A549 (cell line): ENCODE measurements around the gene CCRL2. TPM values are rescaled to one million over a fixed set of nuclear protein-coding genes. Genes with fewer than 3 reads are reported as not detected.
"Not testable (repeated sequence)": the region's sequence is repeated elsewhere in the genome, so short reads cannot be mapped to it uniquely, and the experiment has no call there.

Source experiments
- ATAC-seq, 2 experiments: fragments of 200-7000 bp in 1 of 2; fragments of >200 bp in 1 of 2; cut with Nextera tagmentation in 1 of 2; cut with Tn5 transposase in 1 of 2; 3 replicates each; pipeline versions ENCODE4 v1.8.0 to v1.9.1; 2018 to 2020; ENCODE audit warnings: mild to moderate bottlenecking in 1 of 2, moderate library complexity in 1 of 2
- CTCF ChIA-PET: fragments of 300-600 bp; sonication (Branson Sonifier 250); formaldehyde crosslinking; extraction: SDS; loops from one replicate; lab custom pipeline; 2021; ENCODE audit warnings: antibody characterized with exemption, inconsistent platforms; lab: Yijun Ruan, JAX
- POLR2A ChIA-PET: fragments of 350-600 bp; formaldehyde crosslinking; extraction: SDS; loops from one replicate; lab custom pipeline; 2021; ENCODE audit warnings: antibody characterized with exemption, inconsistent platforms; lab: Yijun Ruan, JAX
- DNase-seq, 2 experiments: peaks; one replicate each; pipeline versions ENCODE4 v3.0.0 to v3.0.0-alpha.2; 2011 to 2016; ENCODE audit warnings: low read depth in 1 of 2, low spot score in 1 of 2
- FAIRE-seq: peaks from 2 replicates; lab custom pipeline; 2011; peaks lifted over from hg19 to GRCh38; lab: Jason Lieb, UNC
- H3K27ac ChIP-seq, 2 experiments: fragments of >200 bp; sonication (Bioruptor Twin); formaldehyde crosslinking; 3 replicates each; pipeline ENCODE4 v1.5.1; 2016 to 2017
- H3K4me1 ChIP-seq: fragments of >200 bp; sonication (Bioruptor Twin); formaldehyde crosslinking; 3 replicates; pipeline ENCODE4 v1.6.1; 2016
- H3K4me2 ChIP-seq: fragments of >200 bp; sonication (Bioruptor Twin); formaldehyde crosslinking; 3 replicates; pipeline ENCODE4 v1.6.1; 2016
- H3K4me3 ChIP-seq: fragments of >200 bp; sonication (Bioruptor Twin); formaldehyde crosslinking; 3 replicates; pipeline ENCODE4 v1.5.1; 2016
- H3K9me3 ChIP-seq: fragments of >200 bp; sonication (Bioruptor Twin); formaldehyde crosslinking; 3 replicates; pipeline ENCODE4 v1.6.1; 2016
- BHLHE40 ChIP-seq: IDR thresholded peaks from 2 replicates; pipeline ENCODE4 v1.6.1; 2012; ENCODE audit warnings: low read depth, low read length, inconsistent platforms
- CTCF ChIP-seq: fragments of >200 bp; sonication (Bioruptor Twin); formaldehyde crosslinking; IDR thresholded peaks from 3 replicates; pipeline ENCODE4 v1.5.1; 2016
- FOSB ChIP-seq: fragments of 250-450 bp; sonication (Bioruptor Pico); IDR thresholded peaks from 2 replicates; pipeline ENCODE4 v1.5.0; 2020; ENCODE audit warnings: mild to moderate bottlenecking, moderate library complexity
- FOXS1 ChIP-seq: fragments of 250-450 bp; sonication (Bioruptor Pico); IDR thresholded peaks from 2 replicates; pipeline ENCODE4 v1.5.0; 2020; ENCODE audit warnings: mild to moderate bottlenecking, moderate library complexity
- HES2 ChIP-seq: fragments of >200 bp; sonication (Bioruptor Twin); formaldehyde crosslinking; IDR thresholded peaks from 2 replicates; pipeline ENCODE4 v1.6.1; 2016
- HEYL ChIP-seq: fragments of 250-450 bp; sonication (Bioruptor Pico); IDR thresholded peaks from 2 replicates; pipeline ENCODE4 v1.8.0; 2021; ENCODE audit warnings: mild to moderate bottlenecking, moderate library complexity
- HMGXB4 ChIP-seq: fragments of 250-450 bp; sonication (Bioruptor Pico); IDR thresholded peaks from 2 replicates; pipeline ENCODE4 v1.5.0; 2021; ENCODE audit warnings: mild to moderate bottlenecking, moderate library complexity, borderline replicate concordance
- HOXA7 ChIP-seq: fragments of 250-450 bp; sonication (Bioruptor Pico); IDR thresholded peaks from 2 replicates; pipeline ENCODE4 v1.5.0; 2020; ENCODE audit warnings: mild to moderate bottlenecking, moderate library complexity
- KDM1A ChIP-seq: fragments of 200-600 bp; sonication (generic); IDR thresholded peaks from 2 replicates; pipeline ENCODE4 v1.6.1; 2016; ENCODE audit warnings: low read depth, mild to moderate bottlenecking
- KDM5A ChIP-seq: fragments of 200-600 bp; sonication (generic); IDR thresholded peaks from 2 replicates; pipeline ENCODE4 v1.6.1; 2016; ENCODE audit warnings: antibody characterized with exemption, mild to moderate bottlenecking
- MAFK ChIP-seq: fragments of 450-650 bp; IDR thresholded peaks from 2 replicates; pipeline ENCODE4 v1.6.1; 2014; ENCODE audit not compliant: partially characterized antibody
- MAX ChIP-seq: IDR thresholded peaks from 2 replicates; pipeline ENCODE4 v1.6.1; 2012
- MAZ ChIP-seq: fragments of 150-350 bp; IDR thresholded peaks from 2 replicates; pipeline ENCODE4 v1.6.1; 2014; ENCODE audit warnings: antibody characterized with exemption, low read depth, low read length, borderline replicate concordance
- NR3C1 ChIP-seq: fragments of >200 bp; sonication (Bioruptor Twin); formaldehyde crosslinking; IDR thresholded peaks from 3 replicates; pipeline ENCODE4 v1.6.1; 2017
- PBX3 ChIP-seq: IDR thresholded peaks from 2 replicates; pipeline ENCODE4 v1.6.1; 2012
- POLR2A ChIP-seq: IDR thresholded peaks from 2 replicates; pipeline ENCODE4 v1.6.1; 2012; ENCODE audit warnings: mild to moderate bottlenecking, low read length
- RNF2 ChIP-seq: fragments of 200-600 bp; sonication (generic); IDR thresholded peaks from 2 replicates; pipeline ENCODE4 v1.6.1; 2016; ENCODE audit warnings: low read depth, mild to moderate bottlenecking, antibody characterized with exemption, moderate library complexity, borderline replicate concordance
- SMC3 ChIP-seq: fragments of >200 bp; sonication (Bioruptor Twin); formaldehyde crosslinking; IDR thresholded peaks from 3 replicates; pipeline ENCODE4 v1.6.1; 2018; ENCODE audit warnings: inconsistent platforms
- SREBF2 ChIP-seq: fragments of 450-650 bp; IDR thresholded peaks from 2 replicates; pipeline ENCODE4 v1.6.1; 2014; ENCODE audit warnings: mild to moderate bottlenecking, moderate library complexity
- TFCP2L1 ChIP-seq: fragments of 250-450 bp; sonication (Bioruptor Pico); IDR thresholded peaks from 2 replicates; pipeline ENCODE4 v1.5.0; 2021; ENCODE audit warnings: mild to moderate bottlenecking
- ZC3H11A ChIP-seq: fragments of 450-650 bp; IDR thresholded peaks from 2 replicates; pipeline ENCODE4 v1.6.1; 2014; ENCODE audit warnings: antibody characterized with exemption, mild to moderate bottlenecking
- ZSCAN20 ChIP-seq: fragments of 250-450 bp; sonication (Bioruptor Pico); IDR thresholded peaks from 2 replicates; pipeline ENCODE4 v1.8.0; 2022; ENCODE audit warnings: mild to moderate bottlenecking, moderate library complexity
- WGBS: methylation state at CpG from one replicate; pipeline ENCODE4 v1.1.6; 2017; ENCODE audit errors: missing lambda C conversion rate; 5-methylcytosine and 5-hydroxymethylcytosine counted together
- polyA plus RNA-seq, 4 experiments: library from polyadenylated mRNA; depleted of rRNA in 3 of 4; stranded (reverse); fragments of >200 nt; fragmentation: RNase III in 1 of 4; extraction: RNeasy Plus Mini Kit Qiagen cat#74134 plus additional on column Dnase treatment in 1 of 4; gene quantifications; 2 replicates in 3 of 4; 3 replicates in 1 of 4; pipeline ENCODE4 v1.2.3, GENCODE V29; 2011 to 2017

Gene CCRL2
- polyA plus RNA-seq, 2 of the 4 experiments (the other 2 are of a cell fraction) = not detected

GRCh38 chr3:46423588-46423987 lies 16.5 kb downstream of the CCRL2 start:
- DNase-seq = no peak
- 77% methylated on average over 5 of the region's 5 CpGs for WGBS
- no peak overlapping the region for H3K27ac ChIP-seq
- POLR2A ChIA-PET = no interaction called here
- no peak for FAIRE-seq
- TF ChIP-seq RNF2 (no peak), SMC3 (no peak), FOXS1 (no peak), KDM5A (no peak), MAX (no peak), BHLHE40 (no peak), ZC3H11A (no peak), SREBF2 (no peak), TFCP2L1 (no peak), PBX3 (no peak), POLR2A (no peak), ZSCAN20 (CRISPR knock-in tag) (no peak), MAZ (no peak)
- no peak for ATAC-seq
- H3K4me2 ChIP-seq = no peak overlapping the region
- no peaks in the 10 kb centered on the region for H3K4me1 ChIP-seq
- no peaks in the 10 kb centered on the region for H3K9me3 ChIP-seq
- CTCF ChIA-PET = interaction anchor here (0.9 to 1.0 kb wide), 2 partner anchors 12 to 19 kb away, joined by 3 read pairs; no protein-coding TSS in a partner anchor
- H3K4me3 ChIP-seq = no peak overlapping the region

GRCh38 chr3:46426476-46426875 lies 19.4 kb downstream of the CCRL2 start:
- H3K27ac ChIP-seq, H3K4me1 ChIP-seq, CTCF ChIA-PET: not testable (repeated sequence)

DNA sequence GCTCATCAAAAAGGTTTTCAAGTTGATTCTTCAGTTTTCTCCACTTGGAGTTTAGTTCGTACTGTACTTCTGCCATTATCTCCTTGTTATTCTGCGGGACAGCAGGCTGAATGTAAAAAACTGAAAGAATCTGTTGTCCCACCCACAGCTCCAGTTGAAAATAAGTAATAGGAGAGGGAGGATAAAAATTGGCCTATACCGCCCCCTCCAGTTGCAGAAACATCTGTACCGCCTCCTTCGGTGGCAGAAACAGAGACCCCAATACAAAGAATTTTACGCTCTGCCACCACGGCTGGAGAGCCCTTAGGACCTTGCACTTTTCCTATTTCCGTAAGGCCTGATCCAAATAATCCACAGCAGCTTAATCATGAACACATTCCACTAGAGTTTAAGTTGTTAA lies 20.3 kb downstream of the CCRL2 start:
- FAIRE-seq, H3K27ac ChIP-seq, ATAC-seq, H3K4me2 ChIP-seq, H3K4me1 ChIP-seq, DNase-seq, H3K4me3 ChIP-seq, POLR2A ChIA-PET, H3K9me3 ChIP-seq: not testable (repeated sequence)
- CTCF ChIA-PET = interaction anchor here (0.7 to 0.8 kb wide), 3 partner anchors 10 to 16 kb away, joined by 3 read pairs; no protein-coding TSS in a partner anchor
- 58% methylated on average over 8 of the region's 8 CpGs for WGBS

More at GRCh38 chr3:46426476-46426875, 19.4 kb downstream of the CCRL2 start:
- FAIRE-seq, H3K9me3 ChIP-seq, DNase-seq, H3K4me2 ChIP-seq, H3K4me3 ChIP-seq, POLR2A ChIA-PET, ATAC-seq: not testable (repeated sequence)
- 48% methylated on average over 4 of the region's 4 CpGs for WGBS

- H3K4me1 ChIP-seq = no peaks in the 10 kb centered on the region
- H3K27ac ChIP-seq = no peak overlapping the region
- no peak for ATAC-seq
- ChIA-PET POLR2A (no interaction called here), CTCF (interaction anchor here (0.7 kb wide), 1 partner anchor 10 kb away, joined by 3 read pairs; no protein-coding TSS in a partner anchor)
- H3K9me3 ChIP-seq = no peaks in the 10 kb centered on the region
- DNase-seq = no peak
- no peak overlapping the region for H3K4me2 ChIP-seq
- H3K4me3 ChIP-seq = no peak overlapping the region
- WGBS = 56% methylated on average over 9 of the region's 10 CpGs
- FAIRE-seq = no peak
- TF ChIP-seq MAFK (no peak), HMGXB4 (CRISPR knock-in tag) (no peak), RNF2 (no peak), FOSB (CRISPR knock-in tag) (no peak), KDM1A (no peak), NR3C1 (no peak), CTCF (no peak), HEYL (no peak), HES2 (no peak), HOXA7 (CRISPR knock-in tag) (no peak), KDM5A (no peak)
- TF ChIP-seq, all 56 proteins: peak for 0
These were observed 21.1 kb downstream of the CCRL2 start for GRCh38 chr3:46427916-46428833.
